Measurements from ENCODE around the gene FBXO36.

FBXO36 gene

DNA sequence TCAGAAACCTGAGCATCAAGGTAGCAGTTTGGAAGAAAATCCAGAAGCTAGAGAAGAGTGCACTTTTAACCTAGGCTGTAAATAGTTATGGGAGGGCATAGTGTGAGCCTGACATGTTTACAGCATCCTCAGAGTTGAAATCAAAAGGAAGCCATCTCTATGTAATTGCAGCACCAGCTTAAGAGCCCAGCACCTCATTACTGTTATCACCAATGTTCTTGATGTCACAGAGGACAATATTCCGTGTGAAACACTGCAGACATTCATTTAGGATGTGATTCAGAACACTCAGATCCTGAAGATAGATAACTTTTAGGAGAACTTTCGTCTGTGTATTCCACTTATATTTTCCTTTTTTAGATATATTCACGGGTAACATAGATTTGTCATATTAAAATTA lies 48.1 kb downstream of the FBXO36 start:
- ATAC-seq, result no peak
- TF ChIP-seq, protein P1, sequence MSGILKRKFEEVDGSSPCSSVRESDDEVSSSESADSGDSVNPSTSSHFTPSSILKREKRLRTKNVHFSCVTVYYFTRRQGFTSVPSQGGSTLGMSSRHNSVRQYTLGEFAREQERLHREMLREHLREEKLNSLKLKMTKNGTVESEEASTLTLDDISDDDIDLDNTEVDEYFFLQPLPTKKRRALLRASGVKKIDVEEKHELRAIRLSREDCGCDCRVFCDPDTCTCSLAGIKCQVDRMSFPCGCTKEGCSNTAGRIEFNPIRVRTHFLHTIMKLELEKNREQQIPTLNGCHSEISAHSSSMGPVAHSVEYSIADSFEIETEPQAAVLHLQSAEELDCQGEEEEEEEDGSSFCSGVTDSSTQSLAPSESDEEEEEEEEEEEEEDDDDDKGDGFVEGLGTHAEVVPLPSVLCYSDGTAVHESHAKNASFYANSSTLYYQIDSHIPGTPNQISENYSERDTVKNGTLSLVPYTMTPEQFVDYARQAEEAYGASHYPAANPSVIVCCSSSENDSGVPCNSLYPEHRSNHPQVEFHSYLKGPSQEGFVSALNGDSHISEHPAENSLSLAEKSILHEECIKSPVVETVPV (CRISPR knock-in tag; IDR thresholded peaks at IDR 0.05), result no peak
- TF ChIP-seq, protein P2, sequence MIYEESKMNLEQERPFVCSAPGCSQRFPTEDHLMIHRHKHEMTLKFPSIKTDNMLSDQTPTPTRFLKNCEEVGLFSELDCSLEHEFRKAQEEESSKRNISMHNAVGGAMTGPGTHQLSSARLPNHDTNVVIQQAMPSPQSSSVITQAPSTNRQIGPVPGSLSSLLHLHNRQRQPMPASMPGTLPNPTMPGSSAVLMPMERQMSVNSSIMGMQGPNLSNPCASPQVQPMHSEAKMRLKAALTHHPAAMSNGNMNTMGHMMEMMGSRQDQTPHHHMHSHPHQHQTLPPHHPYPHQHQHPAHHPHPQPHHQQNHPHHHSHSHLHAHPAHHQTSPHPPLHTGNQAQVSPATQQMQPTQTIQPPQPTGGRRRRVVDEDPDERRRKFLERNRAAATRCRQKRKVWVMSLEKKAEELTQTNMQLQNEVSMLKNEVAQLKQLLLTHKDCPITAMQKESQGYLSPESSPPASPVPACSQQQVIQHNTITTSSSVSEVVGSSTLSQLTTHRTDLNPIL (CRISPR knock-in tag; IDR thresholded peaks at IDR 0.05; ENCODE audit: low read depth), result no peak
- TF ChIP-seq ZNF70 (CRISPR knock-in tag; IDR thresholded peaks at IDR 0.05) (no peak), SNAI2 (CRISPR knock-in tag; IDR thresholded peaks at IDR 0.05) (no peak), CSDC2 (CRISPR knock-in tag; IDR thresholded peaks at IDR 0.05) (no peak), GLIS3 (CRISPR knock-in tag; IDR thresholded peaks at IDR 0.05) (no peak), ZFP3 (CRISPR knock-in tag; IDR thresholded peaks at IDR 0.05) (no peak), ISL1 (CRISPR knock-in tag; IDR thresholded peaks at IDR 0.05) (no peak), ZFP30 (CRISPR knock-in tag; IDR thresholded peaks at IDR 0.05) (no peak)
- TF ChIP-seq, protein P3, sequence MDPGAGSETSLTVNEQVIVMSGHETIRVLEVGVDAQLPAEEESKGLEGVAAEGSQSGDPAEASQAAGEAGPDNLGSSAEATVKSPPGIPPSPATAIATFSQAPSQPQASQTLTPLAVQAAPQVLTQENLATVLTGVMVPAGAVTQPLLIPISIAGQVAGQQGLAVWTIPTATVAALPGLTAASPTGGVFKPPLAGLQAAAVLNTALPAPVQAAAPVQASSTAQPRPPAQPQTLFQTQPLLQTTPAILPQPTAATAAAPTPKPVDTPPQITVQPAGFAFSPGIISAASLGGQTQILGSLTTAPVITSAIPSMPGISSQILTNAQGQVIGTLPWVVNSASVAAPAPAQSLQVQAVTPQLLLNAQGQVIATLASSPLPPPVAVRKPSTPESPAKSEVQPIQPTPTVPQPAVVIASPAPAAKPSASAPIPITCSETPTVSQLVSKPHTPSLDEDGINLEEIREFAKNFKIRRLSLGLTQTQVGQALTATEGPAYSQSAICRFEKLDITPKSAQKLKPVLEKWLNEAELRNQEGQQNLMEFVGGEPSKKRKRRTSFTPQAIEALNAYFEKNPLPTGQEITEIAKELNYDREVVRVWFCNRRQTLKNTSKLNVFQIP (CRISPR knock-in tag; IDR thresholded peaks at IDR 0.05; ENCODE audit: borderline replicate concordance, low read depth), result no peak
- TF ChIP-seq, protein P4, sequence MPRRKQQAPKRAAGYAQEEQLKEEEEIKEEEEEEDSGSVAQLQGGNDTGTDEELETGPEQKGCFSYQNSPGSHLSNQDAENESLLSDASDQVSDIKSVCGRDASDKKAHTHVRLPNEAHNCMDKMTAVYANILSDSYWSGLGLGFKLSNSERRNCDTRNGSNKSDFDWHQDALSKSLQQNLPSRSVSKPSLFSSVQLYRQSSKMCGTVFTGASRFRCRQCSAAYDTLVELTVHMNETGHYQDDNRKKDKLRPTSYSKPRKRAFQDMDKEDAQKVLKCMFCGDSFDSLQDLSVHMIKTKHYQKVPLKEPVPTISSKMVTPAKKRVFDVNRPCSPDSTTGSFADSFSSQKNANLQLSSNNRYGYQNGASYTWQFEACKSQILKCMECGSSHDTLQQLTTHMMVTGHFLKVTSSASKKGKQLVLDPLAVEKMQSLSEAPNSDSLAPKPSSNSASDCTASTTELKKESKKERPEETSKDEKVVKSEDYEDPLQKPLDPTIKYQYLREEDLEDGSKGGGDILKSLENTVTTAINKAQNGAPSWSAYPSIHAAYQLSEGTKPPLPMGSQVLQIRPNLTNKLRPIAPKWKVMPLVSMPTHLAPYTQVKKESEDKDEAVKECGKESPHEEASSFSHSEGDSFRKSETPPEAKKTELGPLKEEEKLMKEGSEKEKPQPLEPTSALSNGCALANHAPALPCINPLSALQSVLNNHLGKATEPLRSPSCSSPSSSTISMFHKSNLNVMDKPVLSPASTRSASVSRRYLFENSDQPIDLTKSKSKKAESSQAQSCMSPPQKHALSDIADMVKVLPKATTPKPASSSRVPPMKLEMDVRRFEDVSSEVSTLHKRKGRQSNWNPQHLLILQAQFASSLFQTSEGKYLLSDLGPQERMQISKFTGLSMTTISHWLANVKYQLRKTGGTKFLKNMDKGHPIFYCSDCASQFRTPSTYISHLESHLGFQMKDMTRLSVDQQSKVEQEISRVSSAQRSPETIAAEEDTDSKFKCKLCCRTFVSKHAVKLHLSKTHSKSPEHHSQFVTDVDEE (CRISPR knock-in tag; IDR thresholded peaks at IDR 0.05), result no peak

DNA sequence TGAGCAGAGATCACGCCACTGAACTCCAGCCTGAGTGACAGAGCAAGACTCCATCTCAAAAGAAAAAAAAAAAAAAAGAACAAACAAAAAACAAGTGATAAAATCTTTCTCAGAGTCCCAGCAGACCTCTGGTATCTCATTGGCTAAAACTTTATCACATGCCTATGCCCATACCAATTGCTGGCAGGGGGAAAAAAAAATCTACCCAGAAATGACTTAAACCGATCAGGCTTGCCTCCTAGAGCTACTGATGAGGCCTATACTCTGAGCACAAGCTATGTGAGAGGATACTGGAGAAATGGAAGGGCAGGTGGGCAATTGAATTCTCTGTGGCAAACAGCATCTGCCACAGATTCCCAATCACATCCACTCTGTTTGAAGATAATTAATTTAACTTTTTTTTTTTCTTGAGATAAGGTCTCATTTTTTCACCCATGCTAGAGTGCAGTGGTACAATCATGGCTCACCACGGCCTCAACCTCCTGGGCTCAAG lies 49.0 kb downstream of the FBXO36 start:
- TF ChIP-seq ZC3H10 (CRISPR knock-in tag; IDR thresholded peaks at IDR 0.05) (no peak), OSR1 (CRISPR knock-in tag; IDR thresholded peaks at IDR 0.05) (no peak), ZNF8 (CRISPR knock-in tag; IDR thresholded peaks at IDR 0.05) (no peak), BACH2 (CRISPR knock-in tag; IDR thresholded peaks at IDR 0.05; ENCODE audit: borderline replicate concordance) (no peak), ZNF70 (CRISPR knock-in tag; IDR thresholded peaks at IDR 0.05) (no peak), ARNTL (CRISPR knock-in tag; IDR thresholded peaks at IDR 0.05; ENCODE audit: borderline replicate concordance, low read depth) (no peak), CSDC2 (CRISPR knock-in tag; IDR thresholded peaks at IDR 0.05) (no peak), ZFP30 (CRISPR knock-in tag; IDR thresholded peaks at IDR 0.05) (no peak), ESRRG (CRISPR knock-in tag; IDR thresholded peaks at IDR 0.05) (no peak), TOX (CRISPR knock-in tag; IDR thresholded peaks at IDR 0.05; ENCODE audit: borderline replicate concordance) (no peak), RARB (CRISPR knock-in tag; IDR thresholded peaks at IDR 0.05) (no peak), SNAI2 (CRISPR knock-in tag; IDR thresholded peaks at IDR 0.05) (no peak), ISL1 (CRISPR knock-in tag; IDR thresholded peaks at IDR 0.05) (no peak), PPARA (CRISPR knock-in tag; IDR thresholded peaks at IDR 0.05; ENCODE audit: borderline replicate concordance) (no peak), GLIS3 (CRISPR knock-in tag; IDR thresholded peaks at IDR 0.05) (no peak), TCF4 (CRISPR knock-in tag; IDR thresholded peaks at IDR 0.05; ENCODE audit: borderline replicate concordance) (no peak)
- TF ChIP-seq, protein P3 (CRISPR knock-in tag; IDR thresholded peaks at IDR 0.05; ENCODE audit: borderline replicate concordance, low read depth), result no peak
- TF ChIP-seq, protein P4 (CRISPR knock-in tag; IDR thresholded peaks at IDR 0.05), result no peak
- TF ChIP-seq, protein P5, sequence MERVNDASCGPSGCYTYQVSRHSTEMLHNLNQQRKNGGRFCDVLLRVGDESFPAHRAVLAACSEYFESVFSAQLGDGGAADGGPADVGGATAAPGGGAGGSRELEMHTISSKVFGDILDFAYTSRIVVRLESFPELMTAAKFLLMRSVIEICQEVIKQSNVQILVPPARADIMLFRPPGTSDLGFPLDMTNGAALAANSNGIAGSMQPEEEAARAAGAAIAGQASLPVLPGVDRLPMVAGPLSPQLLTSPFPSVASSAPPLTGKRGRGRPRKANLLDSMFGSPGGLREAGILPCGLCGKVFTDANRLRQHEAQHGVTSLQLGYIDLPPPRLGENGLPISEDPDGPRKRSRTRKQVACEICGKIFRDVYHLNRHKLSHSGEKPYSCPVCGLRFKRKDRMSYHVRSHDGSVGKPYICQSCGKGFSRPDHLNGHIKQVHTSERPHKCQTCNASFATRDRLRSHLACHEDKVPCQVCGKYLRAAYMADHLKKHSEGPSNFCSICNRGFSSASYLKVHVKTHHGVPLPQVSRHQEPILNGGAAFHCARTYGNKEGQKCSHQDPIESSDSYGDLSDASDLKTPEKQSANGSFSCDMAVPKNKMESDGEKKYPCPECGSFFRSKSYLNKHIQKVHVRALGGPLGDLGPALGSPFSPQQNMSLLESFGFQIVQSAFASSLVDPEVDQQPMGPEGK (CRISPR knock-in tag; IDR thresholded peaks at IDR 0.05; ENCODE audit: borderline replicate concordance), result no peak
- TF ChIP-seq, protein P2 (CRISPR knock-in tag; IDR thresholded peaks at IDR 0.05; ENCODE audit: low read depth), result no peak
- ATAC-seq, result no peak; the same call in 2 of the 3 replicates

Measured in SK-N-SH treated with all-trans-retinoic acid at 6 μM for 48 hours (cell line).